ENCODE results near the gene NUP153.

GRCh38 chr6:17677602-17678001, 29.1 kb downstream of the NUP153 start:
- TF ChIP-seq, protein P1, sequence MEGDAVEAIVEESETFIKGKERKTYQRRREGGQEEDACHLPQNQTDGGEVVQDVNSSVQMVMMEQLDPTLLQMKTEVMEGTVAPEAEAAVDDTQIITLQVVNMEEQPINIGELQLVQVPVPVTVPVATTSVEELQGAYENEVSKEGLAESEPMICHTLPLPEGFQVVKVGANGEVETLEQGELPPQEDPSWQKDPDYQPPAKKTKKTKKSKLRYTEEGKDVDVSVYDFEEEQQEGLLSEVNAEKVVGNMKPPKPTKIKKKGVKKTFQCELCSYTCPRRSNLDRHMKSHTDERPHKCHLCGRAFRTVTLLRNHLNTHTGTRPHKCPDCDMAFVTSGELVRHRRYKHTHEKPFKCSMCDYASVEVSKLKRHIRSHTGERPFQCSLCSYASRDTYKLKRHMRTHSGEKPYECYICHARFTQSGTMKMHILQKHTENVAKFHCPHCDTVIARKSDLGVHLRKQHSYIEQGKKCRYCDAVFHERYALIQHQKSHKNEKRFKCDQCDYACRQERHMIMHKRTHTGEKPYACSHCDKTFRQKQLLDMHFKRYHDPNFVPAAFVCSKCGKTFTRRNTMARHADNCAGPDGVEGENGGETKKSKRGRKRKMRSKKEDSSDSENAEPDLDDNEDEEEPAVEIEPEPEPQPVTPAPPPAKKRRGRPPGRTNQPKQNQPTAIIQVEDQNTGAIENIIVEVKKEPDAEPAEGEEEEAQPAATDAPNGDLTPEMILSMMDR (IDR thresholded peaks at IDR 0.05), result no peak
- TF ChIP-seq EP300 (IDR thresholded peaks at IDR 0.05) (no peak), POLR2A (IDR thresholded peaks at IDR 0.05) (no peak)

Measured in tibial nerve (tissue), 4 donors.